Adipose tissue (tissue), 3 donors: ENCODE measurements around the gene MRPS18C. TPM values are rescaled to one million over a fixed set of nuclear protein-coding genes. Genes with fewer than 3 reads are reported as not detected.

ENCODE experiments used
- H3K27ac ChIP-seq: one replicate; pipeline ENCODE4 v1.5.1; 2013; ENCODE audit warnings: low read depth, low read length
- WGBS, 3 donors: extraction: QIAGEN DNeasy Blood & Tissue Kit; methylation state at CpG; one replicate each; pipeline ENCODE4 v1.1.7; 2013; 5-methylcytosine and 5-hydroxymethylcytosine counted together
- polyA plus RNA-seq, 3 donors: library from polyadenylated mRNA; stranded (reverse); fragments of 200-250 nt; gene quantifications; one replicate each; pipeline ENCODE4 v1.2.3, GENCODE V29; 2013
- donor health status: healthy with polysubstance abuse.
- donor health status: Bipolar disorder and iron deficiency.
- donor health status: healthy.

The MRPS18C gene
- polyA plus RNA-seq: 10 to 100 TPM; 15.3 to 29.5 (median 28.8) TPM

DNA sequence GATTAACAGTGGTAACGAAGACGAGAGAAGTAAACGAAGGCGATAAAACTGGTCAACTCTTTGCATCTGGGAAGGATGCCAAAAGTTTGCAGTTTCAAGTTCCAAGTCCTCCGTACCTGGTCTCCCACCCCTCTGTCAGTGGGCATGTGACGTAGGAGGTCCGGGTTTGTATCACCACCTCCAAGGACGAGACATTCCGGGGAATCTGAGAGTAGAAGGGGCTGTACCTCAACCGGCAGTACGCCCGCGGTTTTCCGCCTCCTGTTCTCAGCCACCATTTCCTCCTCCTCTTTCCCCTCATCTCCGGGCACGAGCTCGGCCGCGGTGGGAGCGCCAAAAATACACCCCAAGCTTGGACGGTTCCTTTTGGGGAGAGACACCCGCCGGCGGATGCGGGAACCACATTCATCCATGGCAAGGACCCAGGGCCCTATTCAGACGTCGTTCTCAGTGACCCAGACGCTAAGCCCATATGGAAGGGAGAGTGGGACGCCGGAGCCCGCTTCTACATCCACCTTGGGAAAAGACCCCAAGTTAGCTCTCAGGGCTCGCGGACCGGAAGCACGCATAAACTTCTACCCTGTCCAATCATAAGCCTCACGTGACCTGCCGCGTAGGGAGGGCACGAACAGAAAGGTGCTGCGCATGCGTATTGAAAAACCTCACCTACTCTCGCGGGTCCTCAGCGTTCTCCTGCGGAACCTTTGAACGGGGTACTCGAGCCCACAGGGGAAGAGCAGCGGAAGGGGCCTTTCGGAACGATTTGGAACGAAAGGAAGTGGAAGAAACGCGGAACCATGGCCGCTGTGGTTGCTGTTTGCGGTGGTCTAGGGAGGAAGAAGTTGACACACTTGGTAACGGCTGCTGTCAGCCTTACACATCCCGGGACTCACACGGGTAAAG is at the start of gene MRPS18C, which contains the start of gene HELQ:
Gene MRPS18C (plus strand): TSS at position 778 of the 903 bp plus-strand sequence. CDS start 20 bp downstream, at position 798.
Gene HELQ (minus strand): TSS at position 543 of the 903 bp plus-strand sequence. CDS start 130 bp downstream, at position 413.
- 0% methylated on average over 58 of the region's 58 CpGs for WGBS, 3 donors
- H3K27ac ChIP-seq: peak within 1 kb of the TSS; percentile 94

- H3K27ac ChIP-seq: no peak overlapping the region
- 96 to 100% (median 97%) methylated on average over 1 of the region's 1 CpG for WGBS, 3 donors
Measured at GRCh38 chr4:83408908-83409307, 47.0 kb upstream of the MRPS18C start.

- H3K27ac ChIP-seq: no peak overlapping the region
- WGBS, 3 donors: 97 to 100% (median 98%) methylated on average over 2 of the region's 2 CpGs
Measured at GRCh38 chr4:83413676-83414075, 42.2 kb upstream of the MRPS18C start.

- WGBS, 3 donors: 83 to 91% (median 89%) methylated on average over 4 of the region's 4 CpGs
- H3K27ac ChIP-seq: no peak overlapping the region
Measured at GRCh38 chr4:83417566-83417965, 38.3 kb upstream of the MRPS18C start.

DNA sequence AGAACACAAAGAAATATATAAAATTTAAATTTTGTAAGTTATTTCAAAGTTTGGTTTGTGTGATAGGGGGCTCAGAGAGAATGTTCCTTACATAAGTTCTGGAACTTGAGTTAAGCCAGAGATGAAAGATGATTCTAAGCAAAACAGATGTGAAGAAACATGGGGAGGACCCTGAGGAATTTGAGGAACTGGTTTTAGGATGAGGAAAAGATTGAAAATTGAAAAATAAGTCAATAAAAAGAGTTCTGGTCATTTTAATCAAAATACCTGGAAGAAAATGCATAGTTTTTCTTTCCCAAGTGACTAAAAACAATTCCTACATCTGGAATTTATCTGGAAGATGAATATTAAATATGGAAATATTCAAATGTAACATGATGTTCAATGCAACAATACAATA is 37.6 kb upstream of the MRPS18C start:
- H3K27ac ChIP-seq: no peak overlapping the region

- 96 to 100% (median 96%) methylated on average over 1 of the region's 1 CpG for WGBS, 3 donors
- no peak overlapping the region for H3K27ac ChIP-seq
Measured at GRCh38 chr4:83431200-83431599, 24.7 kb upstream of the MRPS18C start.

- H3K27ac ChIP-seq: no peak overlapping the region
- 82 to 97% (median 97%) methylated on average over 4 of the region's 4 CpGs for WGBS, 3 donors
Measured at GRCh38 chr4:83436680-83437079, 19.2 kb upstream of the MRPS18C start.

DNA sequence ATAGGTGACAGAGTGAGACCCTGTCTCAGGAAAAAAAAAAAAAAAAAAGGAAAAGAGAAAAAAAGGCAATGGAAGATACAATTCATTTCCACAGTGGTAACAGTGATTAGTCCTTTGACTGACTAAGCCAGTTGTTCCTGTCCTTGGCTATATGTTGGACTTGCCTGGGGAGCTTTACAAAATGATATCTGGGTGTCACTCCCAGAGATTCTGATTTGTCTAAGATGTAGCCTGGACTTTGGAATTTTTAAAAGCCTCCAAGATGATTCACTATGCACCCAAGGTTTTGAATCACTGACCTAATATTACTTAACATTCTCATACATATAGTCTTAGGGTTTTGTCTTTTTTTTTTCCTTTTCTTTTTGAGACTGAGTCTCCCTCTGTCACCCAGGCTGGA is 17.1 kb upstream of the MRPS18C start:
- no peak overlapping the region for H3K27ac ChIP-seq

- WGBS, 3 donors: 83 to 96% (median 87%) methylated on average over 1 of the region's 1 CpG
- no peak overlapping the region for H3K27ac ChIP-seq
Measured at GRCh38 chr4:83440148-83440814, 15.6 kb upstream of the MRPS18C start.

DNA sequence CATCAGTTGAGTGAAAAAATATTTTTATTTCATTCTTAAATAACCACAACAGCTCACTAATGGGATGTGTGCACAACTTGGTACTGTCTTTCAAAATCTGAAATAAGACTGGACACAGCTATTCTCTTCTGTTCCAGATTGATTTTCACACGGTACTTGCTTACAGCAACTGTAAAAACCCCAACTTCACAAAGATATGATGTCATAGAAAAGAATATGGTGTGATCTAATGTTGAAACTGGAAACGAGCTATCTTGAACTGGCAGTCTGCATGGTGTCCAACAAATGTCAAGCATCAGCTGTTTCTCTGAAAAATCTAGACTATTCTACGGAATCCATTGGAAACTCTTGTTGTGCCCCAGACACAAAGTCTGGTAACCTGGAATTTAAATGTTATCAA is 15.0 kb upstream of the MRPS18C start:
- H3K27ac ChIP-seq: no peak overlapping the region
- WGBS, 3 donors: 79 to 89% (median 82%) methylated on average over 3 of the region's 3 CpGs

- WGBS, 3 donors: 46 to 65% (median 60%) methylated on average over 2 of the region's 2 CpGs
- H3K27ac ChIP-seq: no peak overlapping the region
Measured at GRCh38 chr4:83449009-83449408, 6.8 kb upstream of the MRPS18C start.

GRCh38 chr4:83454686-83455085 is 1.2 kb upstream of the MRPS18C start:
- WGBS, 3 donors: 11 to 19% (median 16%) methylated on average over 6 of the region's 6 CpGs
- H3K27ac ChIP-seq: no peak overlapping the region

DNA sequence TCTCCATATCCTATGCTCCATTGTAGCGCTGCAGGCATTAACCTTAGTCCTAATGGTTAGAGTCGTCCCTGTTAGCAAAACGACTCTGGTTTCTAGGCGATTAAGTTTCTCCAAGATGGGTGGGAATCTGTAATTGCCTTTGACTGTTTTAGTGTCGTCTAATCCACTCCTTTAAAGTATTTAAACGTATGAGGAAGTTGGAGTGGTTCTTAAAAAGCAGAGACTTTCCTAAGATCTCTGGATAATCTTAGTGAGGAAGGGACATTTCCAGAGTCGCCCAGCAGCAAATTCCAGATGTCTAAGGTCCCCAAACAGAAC is 285 bp downstream of the MRPS18C start:
- WGBS, 3 donors: 0 to 1% (median 0%) methylated on average over 7 of the region's 7 CpGs

GRCh38 chr4:83473423-83473822 is 17.6 kb downstream of the MRPS18C start:
- H3K27ac ChIP-seq: no peak overlapping the region
- 78 to 93% (median 85%) methylated on average over 4 of the region's 4 CpGs for WGBS, 3 donors

More for the DNA sequence above, 285 bp downstream of the MRPS18C start:
- H3K27ac ChIP-seq: peak overlapping the region; percentile 94

DNA sequence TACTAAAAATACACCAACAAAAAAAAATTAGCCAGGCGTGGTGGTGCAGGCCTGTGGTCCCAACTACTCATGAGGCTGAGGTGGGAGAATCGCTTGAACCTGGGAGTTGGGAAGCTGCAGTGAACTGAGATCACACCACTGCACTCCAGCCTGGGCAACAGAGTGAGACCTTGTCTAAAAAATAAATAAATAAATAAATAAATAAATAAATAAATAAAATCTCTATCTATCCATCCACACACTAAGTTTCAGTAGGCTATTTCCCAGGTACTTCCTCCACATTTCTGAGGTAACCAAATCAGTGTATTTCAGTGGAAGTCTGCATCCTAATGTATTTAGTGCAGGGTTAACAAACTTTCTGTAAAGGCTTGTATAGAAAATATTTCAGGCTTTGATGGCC is 18.1 kb downstream of the MRPS18C start:
- 95 to 98% (median 98%) methylated on average over 2 of the region's 2 CpGs for WGBS, 3 donors
- no peak overlapping the region for H3K27ac ChIP-seq

DNA sequence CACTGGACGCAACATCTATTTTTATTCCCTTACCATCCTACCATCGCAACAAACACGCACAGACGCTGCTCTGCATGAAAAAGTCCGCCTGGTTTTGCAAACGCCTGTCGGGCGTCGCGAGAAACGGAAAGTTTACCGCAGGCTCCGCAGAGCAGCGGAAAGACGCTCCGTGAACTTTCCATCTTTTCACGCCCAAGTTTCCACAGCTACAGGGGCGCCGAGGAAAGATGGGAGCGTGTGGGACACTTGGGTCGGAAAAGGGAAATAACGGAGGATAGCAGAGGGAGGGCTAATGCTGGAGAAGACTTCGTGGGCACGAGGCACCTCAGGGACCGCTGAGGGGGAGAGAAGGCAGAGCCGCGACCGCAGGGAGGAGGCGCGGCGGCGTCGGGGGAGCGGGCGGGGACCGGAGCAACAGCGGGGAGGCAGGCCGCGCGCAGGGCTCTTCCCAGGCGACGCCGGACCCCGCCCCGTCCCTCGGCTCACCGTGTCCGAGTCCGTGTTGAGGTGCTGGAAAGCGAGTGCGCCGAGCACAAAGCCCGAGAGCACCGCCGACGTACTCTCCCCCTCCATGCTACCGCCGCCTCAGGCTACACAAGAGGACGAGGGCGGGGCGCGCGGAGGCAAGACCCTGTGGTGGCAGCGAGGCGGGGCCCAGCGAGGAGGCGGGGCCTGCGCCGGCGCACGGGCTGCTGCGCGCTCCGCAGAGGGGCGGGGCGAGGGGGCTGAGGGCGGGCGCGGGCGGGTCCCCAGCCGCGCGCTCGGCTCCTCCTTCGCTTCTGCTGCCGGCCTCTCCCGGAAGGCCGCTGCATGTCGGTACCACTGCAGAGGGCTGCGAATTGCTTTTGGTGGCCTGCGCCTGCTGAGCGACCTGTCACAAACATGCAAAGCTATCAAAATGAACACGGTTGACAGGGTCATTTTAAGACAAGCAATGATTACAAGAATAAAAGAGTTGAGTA is 28.9 kb downstream of the MRPS18C start, which contains the start of gene ABRAXAS1:
Gene ABRAXAS1 (minus strand): TSS at position 601 of the 962 bp plus-strand sequence. CDS start 28 bp downstream, at position 573.
- 0 to 1% (median 1%) methylated on average over 81 to 93 of the region's 93 CpGs for WGBS, 3 donors
- H3K27ac ChIP-seq: no peak within 1 kb of the TSS

- WGBS, 3 donors: 69 to 85% (median 77%) methylated on average over 3 of the region's 3 CpGs
- no peak overlapping the region for H3K27ac ChIP-seq
Measured at GRCh38 chr4:83486457-83487129, 30.7 kb downstream of the MRPS18C start.
